ENCODE results near the gene ARHGDIA.

The ARHGDIA gene

GRCh38 chr17:81844887-81845286 lies 26.2 kb downstream of the ARHGDIA start:
- 94% methylated on average over 13 of the region's 13 CpGs for WGBS
- peaks cover 21% of the 10 kb centered on the region for H3K79me1 ChIP-seq (replicated peaks; ENCODE audit: low read length, poor library complexity, severe bottlenecking)
- no peaks in the 10 kb centered on the region for H3K27me3 ChIP-seq (ENCODE audit: control insufficient read depth in 1 of 2, insufficient read depth in 1 of 2, low read length in 2 of 2)
- no peak overlapping the region for H2BK15ac ChIP-seq (ENCODE audit: low read depth, poor library complexity, severe bottlenecking)
- no peak overlapping the region for H3K9ac ChIP-seq (ENCODE audit: low read length)
- no peak overlapping the region for H2AK5ac ChIP-seq (ENCODE audit: low read length, severe bottlenecking)
- no peak overlapping the region for H3K23ac ChIP-seq (ENCODE audit: low read length in 2 of 2)
- no peaks in the 10 kb centered on the region for H3K9me3 ChIP-seq (ENCODE audit: control insufficient read depth, low read length)
- H3K4me1 ChIP-seq (ENCODE audit: control insufficient read depth, insufficient read depth, low read depth, low read length): peaks cover 7% of the 10 kb centered on the region
- H4K8ac ChIP-seq (ENCODE audit: low read length): no peak overlapping the region
- H3K18ac ChIP-seq (ENCODE audit: low read depth in 1 of 2, low read length in 2 of 2): no peak overlapping the region
- no peak overlapping the region for H3K27ac ChIP-seq (ENCODE audit: low read length, poor library complexity, severe bottlenecking)
- no peak overlapping the region for H3K4ac ChIP-seq (ENCODE audit: low read depth in 1 of 2, low read length in 2 of 2)
- no peak overlapping the region for H3K4me2 ChIP-seq (ENCODE audit: low read length, poor library complexity, severe bottlenecking)
- no peak overlapping the region for H4K91ac ChIP-seq (ENCODE audit: low read length)
- no peak overlapping the region for H2BK5ac ChIP-seq (ENCODE audit: low read depth, low read length, poor library complexity, severe bottlenecking)
- no peak overlapping the region for H3K14ac ChIP-seq (ENCODE audit: low read length in 2 of 2)
- no peak overlapping the region for H3K4me3 ChIP-seq (ENCODE audit: insufficient read depth in 1 of 2, low read depth in 1 of 2, low read length in 2 of 2)
- H2AFZ ChIP-seq (ENCODE audit: low read depth, low read length): no peak overlapping the region
- no peak overlapping the region for H2BK120ac ChIP-seq (ENCODE audit: low read depth, low read length)
- no peak for DNase-seq
- H3K36me3 ChIP-seq (ENCODE audit: control insufficient read depth in 1 of 2, insufficient read depth in 2 of 2, low read depth in 1 of 2, low read length in 2 of 2): peaks cover 68 to 78% of the 10 kb centered on the region in 2 experiments
- no peak overlapping the region for H2BK12ac ChIP-seq (ENCODE audit: low read length in 2 of 2)

DNA sequence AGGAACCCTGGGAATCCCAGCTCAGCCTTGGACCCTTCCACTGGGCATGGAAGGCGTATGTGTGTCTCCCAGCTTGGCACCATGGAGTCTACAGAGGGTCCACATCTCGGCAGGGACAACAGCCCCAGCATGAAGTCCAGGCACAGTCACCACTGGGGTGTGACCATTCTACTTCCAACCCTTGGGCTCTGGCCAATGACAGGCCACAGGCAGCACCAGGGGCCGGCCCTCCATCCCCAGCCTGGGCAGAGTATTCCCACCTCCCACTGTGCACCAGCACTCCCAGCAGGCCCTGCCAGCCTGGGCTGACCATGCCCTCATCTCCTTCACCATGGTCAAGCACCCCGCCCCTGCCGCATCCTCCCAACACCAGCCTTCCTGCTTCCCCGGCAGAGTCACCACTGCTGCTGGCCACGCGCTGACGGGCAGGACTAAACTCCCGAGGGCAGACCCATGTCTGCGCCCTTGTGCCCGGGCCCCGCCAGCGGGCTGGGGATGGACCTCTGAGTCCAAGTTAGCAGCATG lies 26.7 kb downstream of the ARHGDIA start:
- no peak overlapping the region for H2AK5ac ChIP-seq (ENCODE audit: low read length, severe bottlenecking)
- H3K79me1 ChIP-seq (replicated peaks; ENCODE audit: low read length, poor library complexity, severe bottlenecking): peaks cover 20% of the 10 kb centered on the region
- WGBS: 94% methylated on average over 14 of the region's 14 CpGs

GRCh38 chr17:81843713-81844326 lies 27.3 kb downstream of the ARHGDIA start:
- no peaks in the 10 kb centered on the region for H3K27me3 ChIP-seq (ENCODE audit: control insufficient read depth in 1 of 2, insufficient read depth in 1 of 2, low read length in 2 of 2)
- no peaks in the 10 kb centered on the region for H3K9me3 ChIP-seq (ENCODE audit: control insufficient read depth, low read length)
- H2AFZ ChIP-seq (ENCODE audit: low read depth, low read length): no peak overlapping the region
- 97% methylated on average over 30 of the region's 30 CpGs for WGBS
- H3K18ac ChIP-seq (ENCODE audit: low read depth in 1 of 2, low read length in 2 of 2): no peak overlapping the region
- no peak overlapping the region for H2AK5ac ChIP-seq (ENCODE audit: low read length, severe bottlenecking)
- H3K4me1 ChIP-seq (ENCODE audit: control insufficient read depth, insufficient read depth, low read depth, low read length): peaks cover 7% of the 10 kb centered on the region
- peaks cover 20% of the 10 kb centered on the region for H3K79me1 ChIP-seq (replicated peaks; ENCODE audit: low read length, poor library complexity, severe bottlenecking)
- no peak overlapping the region for H2BK15ac ChIP-seq (ENCODE audit: low read depth, poor library complexity, severe bottlenecking)
- no peak overlapping the region for H4K8ac ChIP-seq (ENCODE audit: low read length)
- H2BK12ac ChIP-seq (ENCODE audit: low read length in 2 of 2): no peak overlapping the region
- H3K9ac ChIP-seq (ENCODE audit: low read length): no peak overlapping the region
- no peak overlapping the region for H3K4ac ChIP-seq (ENCODE audit: low read depth in 1 of 2, low read length in 2 of 2)
- peaks cover 61 to 70% of the 10 kb centered on the region in 2 experiments for H3K36me3 ChIP-seq (ENCODE audit: control insufficient read depth in 1 of 2, insufficient read depth in 2 of 2, low read depth in 1 of 2, low read length in 2 of 2)
- no peak overlapping the region for H3K23ac ChIP-seq (ENCODE audit: low read length in 2 of 2)
- H3K14ac ChIP-seq (ENCODE audit: low read length in 2 of 2): no peak overlapping the region
- H3K4me2 ChIP-seq (ENCODE audit: low read length, poor library complexity, severe bottlenecking): no peak overlapping the region
- H2BK120ac ChIP-seq (ENCODE audit: low read depth, low read length): no peak overlapping the region
- H4K91ac ChIP-seq (ENCODE audit: low read length): no peak overlapping the region
- DNase-seq: no peak
- H3K4me3 ChIP-seq (ENCODE audit: insufficient read depth in 1 of 2, low read depth in 1 of 2, low read length in 2 of 2): no peak overlapping the region
- H2BK5ac ChIP-seq (ENCODE audit: low read depth, low read length, poor library complexity, severe bottlenecking): no peak overlapping the region
- H3K27ac ChIP-seq (ENCODE audit: low read length, poor library complexity, severe bottlenecking): no peak overlapping the region

More for the DNA sequence above, 26.7 kb downstream of the ARHGDIA start:
- no peak overlapping the region for H4K91ac ChIP-seq (ENCODE audit: low read length)
- no peak for DNase-seq
- no peak overlapping the region for H3K23ac ChIP-seq (ENCODE audit: low read length in 2 of 2)
- H3K4me1 ChIP-seq (ENCODE audit: control insufficient read depth, insufficient read depth, low read depth, low read length): peaks cover 7% of the 10 kb centered on the region
- no peak overlapping the region for H2BK12ac ChIP-seq (ENCODE audit: low read length in 2 of 2)
- H3K9me3 ChIP-seq (ENCODE audit: control insufficient read depth, low read length): no peaks in the 10 kb centered on the region
- peaks cover 66 to 76% of the 10 kb centered on the region in 2 experiments for H3K36me3 ChIP-seq (ENCODE audit: control insufficient read depth in 1 of 2, insufficient read depth in 2 of 2, low read depth in 1 of 2, low read length in 2 of 2)
- H3K4me2 ChIP-seq (ENCODE audit: low read length, poor library complexity, severe bottlenecking): no peak overlapping the region
- no peak overlapping the region for H3K4me3 ChIP-seq (ENCODE audit: insufficient read depth in 1 of 2, low read depth in 1 of 2, low read length in 2 of 2)
- no peak overlapping the region for H3K27ac ChIP-seq (ENCODE audit: low read length, poor library complexity, severe bottlenecking)
- H2BK120ac ChIP-seq (ENCODE audit: low read depth, low read length): no peak overlapping the region
- H2AFZ ChIP-seq (ENCODE audit: low read depth, low read length): no peak overlapping the region
- H3K27me3 ChIP-seq (ENCODE audit: control insufficient read depth in 1 of 2, insufficient read depth in 1 of 2, low read length in 2 of 2): no peaks in the 10 kb centered on the region
- no peak overlapping the region for H4K8ac ChIP-seq (ENCODE audit: low read length)
- no peak overlapping the region for H3K4ac ChIP-seq (ENCODE audit: low read depth in 1 of 2, low read length in 2 of 2)
- H2BK5ac ChIP-seq (ENCODE audit: low read depth, low read length, poor library complexity, severe bottlenecking): no peak overlapping the region
- H3K18ac ChIP-seq (ENCODE audit: low read depth in 1 of 2, low read length in 2 of 2): no peak overlapping the region
- H3K14ac ChIP-seq (ENCODE audit: low read length in 2 of 2): no peak overlapping the region
- H2BK15ac ChIP-seq (ENCODE audit: low read depth, poor library complexity, severe bottlenecking): no peak overlapping the region
- no peak overlapping the region for H3K9ac ChIP-seq (ENCODE audit: low read length)

DNA sequence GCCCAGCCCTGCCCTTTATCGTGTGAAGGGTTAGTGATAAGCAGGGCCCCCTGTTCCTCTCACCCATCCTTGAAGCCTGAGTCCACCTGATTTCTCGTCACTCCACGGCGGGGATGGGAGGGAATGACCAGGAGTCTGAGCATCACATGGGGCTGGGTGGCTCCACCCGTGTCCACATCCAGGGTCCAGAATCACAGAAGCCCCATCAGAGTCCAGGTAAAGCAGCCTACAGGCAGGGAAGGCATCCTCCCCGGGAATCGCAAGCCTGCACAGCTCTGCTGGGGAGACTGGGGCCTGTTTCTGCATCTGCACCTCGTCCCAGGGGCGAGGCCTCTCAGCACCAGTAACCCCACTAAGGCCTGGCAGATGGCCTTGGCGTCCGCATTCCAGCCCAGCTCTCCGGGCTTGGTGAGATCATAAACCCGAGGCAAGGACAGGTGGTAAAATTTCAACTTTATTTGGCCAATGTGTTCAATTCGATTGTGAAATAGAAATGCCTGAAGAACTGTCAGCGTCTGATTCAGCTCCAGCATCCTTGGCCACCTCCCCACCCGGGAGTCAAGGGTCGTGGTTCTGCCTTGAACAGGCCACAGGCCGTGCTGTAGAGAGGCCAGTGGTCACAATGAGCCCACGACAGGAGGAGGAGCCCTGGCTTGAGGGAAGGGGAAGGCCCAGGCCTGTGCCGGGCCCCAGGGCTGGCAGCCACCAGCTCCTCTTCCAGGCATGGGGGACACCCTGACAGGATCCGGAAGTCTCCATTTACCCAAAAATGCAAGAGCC lies 28.2 kb downstream of the ARHGDIA start:
- Histone ChIP-seq H3K27ac (ENCODE audit: low read length, poor library complexity, severe bottlenecking) (no peak overlapping the region), H2BK15ac (ENCODE audit: low read depth, poor library complexity, severe bottlenecking) (no peak overlapping the region), H3K4ac (ENCODE audit: low read depth in 1 of 2, low read length in 2 of 2) (no peak overlapping the region), H3K14ac (ENCODE audit: low read length in 2 of 2) (no peak overlapping the region), H3K18ac (ENCODE audit: low read depth in 1 of 2, low read length in 2 of 2) (no peak overlapping the region), H2BK12ac (ENCODE audit: low read length in 2 of 2) (no peak overlapping the region), H3K23ac (ENCODE audit: low read length in 2 of 2) (no peak overlapping the region), H2BK120ac (ENCODE audit: low read depth, low read length) (no peak overlapping the region), H3K9ac (ENCODE audit: low read length) (peak overlapping the region; percentile 47), H2AK5ac (ENCODE audit: low read length, severe bottlenecking) (no peak overlapping the region), H3K79me1 (replicated peaks; ENCODE audit: low read length, poor library complexity, severe bottlenecking) (peaks cover 20% of the 10 kb centered on the region), H3K9me3 (ENCODE audit: control insufficient read depth, low read length) (no peaks in the 10 kb centered on the region), H3K27me3 (ENCODE audit: control insufficient read depth in 1 of 2, insufficient read depth in 1 of 2, low read length in 2 of 2) (no peaks in the 10 kb centered on the region), H3K4me3 (ENCODE audit: insufficient read depth in 1 of 2, low read depth in 1 of 2, low read length in 2 of 2) (no peak overlapping the region), H4K8ac (ENCODE audit: low read length) (no peak overlapping the region), H3K4me1 (ENCODE audit: control insufficient read depth, insufficient read depth, low read depth, low read length) (peaks cover 7% of the 10 kb centered on the region), H2BK5ac (ENCODE audit: low read depth, low read length, poor library complexity, severe bottlenecking) (no peak overlapping the region), H2AFZ (ENCODE audit: low read depth, low read length) (no peak overlapping the region), H3K36me3 (ENCODE audit: control insufficient read depth in 1 of 2, insufficient read depth in 2 of 2, low read depth in 1 of 2, low read length in 2 of 2) (peaks cover 57 to 65% of the 10 kb centered on the region in 2 experiments), H3K4me2 (ENCODE audit: low read length, poor library complexity, severe bottlenecking) (no peak overlapping the region), H4K91ac (ENCODE audit: low read length) (no peak overlapping the region)
- WGBS: 91% methylated on average over 21 of the region's 21 CpGs
- DNase-seq: no peak

All from mesenchymal stem cell (in vitro differentiated cells and primary cell).